HG03558 (cell line): ENCODE data around the gene OR1I1.

Experiments
- ATAC-seq: cut with Tn5 transposase; IDR thresholded peaks from one replicate; pipeline ENCODE4 v1.9.1; 2021; ENCODE audit warnings: moderate number of reproducible peaks; ENCODE audit not compliant: unreplicated experiment; ENCODE audit errors: extremely low read depth

Gene OR1I1

GRCh38 chr19:15115762-15116615, 34.0 kb downstream of the OR1I1 start:
- ATAC-seq: no peak

- ATAC-seq: no peak
Measured at GRCh38 chr19:15116856-15117255, 34.8 kb downstream of the OR1I1 start.

- ATAC-seq: no peak
Measured at GRCh38 chr19:15118248-15118647, 36.2 kb downstream of the OR1I1 start.

- no peak for ATAC-seq
Measured at GRCh38 chr19:15118789-15119494, 36.9 kb downstream of the OR1I1 start.

- no peak for ATAC-seq
Measured at GRCh38 chr19:15120135-15121026, 38.4 kb downstream of the OR1I1 start.

GRCh38 chr19:15122331-15123030, 40.5 kb downstream of the OR1I1 start:
- ATAC-seq: no peak

GRCh38 chr19:15123031-15123890, 41.2 kb downstream of the OR1I1 start:
- ATAC-seq: no peak

- no peak for ATAC-seq
Measured at GRCh38 chr19:15123900-15124299, 41.9 kb downstream of the OR1I1 start.

- ATAC-seq: peak; percentile 25
Measured at GRCh38 chr19:15124572-15125231, 42.7 kb downstream of the OR1I1 start.

- ATAC-seq: peak; percentile 70
Measured at GRCh38 chr19:15125232-15126067, 43.4 kb downstream of the OR1I1 start.

- ATAC-seq: no peak
Measured at GRCh38 chr19:15126131-15126910, 44.3 kb downstream of the OR1I1 start.

GRCh38 chr19:15128162-15128770, 46.3 kb downstream of the OR1I1 start:
- no peak for ATAC-seq

GRCh38 chr19:15129856-15130585, 48.0 kb downstream of the OR1I1 start:
- ATAC-seq: no peak

- no peak for ATAC-seq
Measured at GRCh38 chr19:15136234-15136954, 54.4 kb downstream of the OR1I1 start.

GRCh38 chr19:15137777-15138176, 55.8 kb downstream of the OR1I1 start:
- ATAC-seq: no peak
